Measurements from ENCODE around the gene SLC8B1.

Gene SLC8B1

GRCh38 chr12:113271853-113272561 is 62.9 kb downstream of the SLC8B1 start:
- no peak for TF ChIP-seq CTCF (conservative IDR thresholded peaks at IDR 0.05; ENCODE audit: low read depth, low read length)
- DNase-seq (ENCODE audit: low read depth), result peak; percentile 64
- H3K4me3 ChIP-seq (ENCODE audit: low read length), result no peak overlapping the region

DNA sequence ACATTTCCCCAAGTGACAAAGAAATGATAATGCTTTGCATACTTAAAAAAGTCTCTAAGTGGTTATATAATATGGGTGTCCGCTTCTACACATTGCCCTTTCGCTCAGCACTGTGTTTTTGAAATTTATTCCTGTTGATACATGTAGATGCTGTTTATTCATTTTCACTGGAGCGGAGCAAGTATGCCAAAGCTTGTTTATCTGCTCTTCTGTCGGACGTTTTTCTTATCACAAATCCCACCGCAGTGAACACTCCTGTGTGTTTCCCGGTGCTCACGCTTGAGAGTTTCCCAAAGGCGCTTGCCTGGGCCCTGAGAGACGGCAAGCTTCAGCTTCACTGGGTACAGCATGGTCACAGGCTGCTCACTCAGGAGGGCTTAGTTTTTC is 63.5 kb downstream of the SLC8B1 start:
- no peak overlapping the region for H3K4me3 ChIP-seq (ENCODE audit: low read length)
- no peak for TF ChIP-seq CTCF (conservative IDR thresholded peaks at IDR 0.05; ENCODE audit: low read depth, low read length)
- DNase-seq (ENCODE audit: low read depth), result no peak

- DNase-seq (ENCODE audit: low read depth), result peak; percentile 39
- H3K4me3 ChIP-seq (ENCODE audit: low read length), result no peak overlapping the region
- TF ChIP-seq CTCF (conservative IDR thresholded peaks at IDR 0.05; ENCODE audit: low read depth, low read length), result no peak
Measured at GRCh38 chr12:113270709-113271009, 64.2 kb downstream of the SLC8B1 start.

- H3K4me3 ChIP-seq (ENCODE audit: low read length), result no peak overlapping the region
- TF ChIP-seq CTCF (conservative IDR thresholded peaks at IDR 0.05; ENCODE audit: low read depth, low read length), result no peak
- no peak for DNase-seq (ENCODE audit: low read depth)
Measured at GRCh38 chr12:113269257-113269943, 65.5 kb downstream of the SLC8B1 start.

DNA sequence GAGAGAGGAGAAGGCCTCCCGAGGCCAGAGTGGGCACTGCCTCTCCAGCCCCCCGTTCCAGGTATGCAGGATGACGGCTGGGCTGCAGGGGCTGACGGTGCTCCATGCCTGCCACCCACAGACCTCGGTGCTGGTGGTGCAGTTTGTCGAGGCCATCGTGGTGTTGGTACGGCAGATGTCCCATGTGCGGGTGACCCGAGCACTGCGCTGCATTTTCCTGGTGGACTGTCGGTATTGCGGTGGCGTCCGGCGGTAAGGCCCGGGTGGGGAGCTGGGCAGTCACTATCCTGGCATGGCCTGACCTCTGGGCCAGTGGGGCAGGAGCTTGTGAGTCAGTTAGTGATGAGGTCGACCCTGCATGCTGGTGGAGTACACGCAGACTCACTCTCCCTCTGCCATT is 66.3 kb downstream of the SLC8B1 start:
- TF ChIP-seq CTCF (conservative IDR thresholded peaks at IDR 0.05; ENCODE audit: low read depth, low read length), result no peak
- no peak overlapping the region for H3K4me3 ChIP-seq (ENCODE audit: low read length)
- no peak for DNase-seq (ENCODE audit: low read depth)

GRCh38 chr12:113268136-113268535 is 66.8 kb downstream of the SLC8B1 start:
- DNase-seq (ENCODE audit: low read depth), result no peak
- H3K4me3 ChIP-seq (ENCODE audit: low read length), result no peak overlapping the region
- no peak for TF ChIP-seq CTCF (conservative IDR thresholded peaks at IDR 0.05; ENCODE audit: low read depth, low read length)

- TF ChIP-seq CTCF (conservative IDR thresholded peaks at IDR 0.05; ENCODE audit: low read depth, low read length), result no peak
Measured at GRCh38 chr12:113267621-113268020, 67.3 kb downstream of the SLC8B1 start.

More at GRCh38 chr12:113267621-113268020, 67.3 kb downstream of the SLC8B1 start:
- H3K4me3 ChIP-seq (ENCODE audit: low read length), result no peak overlapping the region
- DNase-seq (ENCODE audit: low read depth), result no peak

All from retinal pigment epithelial cell (primary cell).